ENCODE results near the gene PAK5. TPM values are rescaled to one million over a fixed set of nuclear protein-coding genes. Genes with fewer than 3 reads are reported as not detected.
A peak's percentile ranks its signal among the peaks of the same experiment; 100 is the strongest.

Gene PAK5
- total and polyA plus RNA-seq, 2 donors from 2014 or later: 0.13 to 0.22 TPM

GRCh38 chr20:9608639-9609340, 230.1 kb downstream of the PAK5 start:
- DNase-seq: no peak
- H3K27me3 ChIP-seq (ENCODE audit: control insufficient read depth, insufficient read depth, low read length): no peaks in the 10 kb centered on the region
- H3K4me3 ChIP-seq (ENCODE audit: low read length in 3 of 3): no peak overlapping the region
- no peak for TF ChIP-seq CTCF (IDR thresholded peaks at IDR 0.05; ENCODE audit: borderline replicate concordance, extremely low read depth, insufficient read depth)
- no peaks in the 10 kb centered on the region for H3K4me1 ChIP-seq (ENCODE audit: control insufficient read depth in 2 of 3, insufficient read depth in 2 of 3, low read depth in 1 of 3, low read length in 3 of 3)
- no peak overlapping the region for H3K9ac ChIP-seq (ENCODE audit: low read length in 3 of 3)
- H3K9me3 ChIP-seq (ENCODE audit: control insufficient read depth in 2 of 3, insufficient read depth in 1 of 3, low read length in 3 of 3): no peaks in the 10 kb centered on the region
- no peak for FAIRE-seq
- H3K36me3 ChIP-seq (ENCODE audit: control insufficient read depth in 2 of 3, insufficient read depth in 3 of 3, low read length in 3 of 3): no peaks in the 10 kb centered on the region
- no peak overlapping the region for H3K27ac ChIP-seq (ENCODE audit: low read depth in 2 of 2, low read length in 2 of 2)
- intact Hi-C loops (cut with DNase I): no loop called here

- no peak for TF ChIP-seq CTCF (IDR thresholded peaks at IDR 0.05; ENCODE audit: borderline replicate concordance, extremely low read depth, insufficient read depth)
- no peaks in the 10 kb centered on the region for H3K4me1 ChIP-seq (ENCODE audit: control insufficient read depth in 2 of 3, insufficient read depth in 2 of 3, low read depth in 1 of 3, low read length in 3 of 3)
- no peak for FAIRE-seq
- no peak overlapping the region for H3K27ac ChIP-seq (ENCODE audit: low read depth in 2 of 2, low read length in 2 of 2)
- intact Hi-C loops (cut with DNase I): no loop called here
- no peaks in the 10 kb centered on the region for H3K27me3 ChIP-seq (ENCODE audit: control insufficient read depth, insufficient read depth, low read length)
- no peak overlapping the region for H3K4me3 ChIP-seq (ENCODE audit: low read length in 3 of 3)
- H3K36me3 ChIP-seq (ENCODE audit: control insufficient read depth in 2 of 3, insufficient read depth in 3 of 3, low read length in 3 of 3): no peaks in the 10 kb centered on the region
- peak in 2 of 5 donors; percentile 49 to 51 for DNase-seq
- no peak overlapping the region for H3K9ac ChIP-seq (ENCODE audit: low read length in 3 of 3)
- H3K9me3 ChIP-seq (ENCODE audit: control insufficient read depth in 2 of 3, insufficient read depth in 1 of 3, low read length in 3 of 3): no peaks in the 10 kb centered on the region
These were observed 236.1 kb downstream of the PAK5 start for GRCh38 chr20:9602847-9603183.

GRCh38 chr20:9600562-9600961, 238.3 kb downstream of the PAK5 start:
- H3K27me3 ChIP-seq (ENCODE audit: control insufficient read depth, insufficient read depth, low read length): no peaks in the 10 kb centered on the region
- H3K9me3 ChIP-seq (ENCODE audit: control insufficient read depth in 2 of 3, insufficient read depth in 1 of 3, low read length in 3 of 3): no peaks in the 10 kb centered on the region
- no peak for DNase-seq
- H3K4me1 ChIP-seq (ENCODE audit: control insufficient read depth in 2 of 3, insufficient read depth in 2 of 3, low read depth in 1 of 3, low read length in 3 of 3): no peaks in the 10 kb centered on the region
- H3K9ac ChIP-seq (ENCODE audit: low read length in 3 of 3): no peak overlapping the region
- no peak for TF ChIP-seq CTCF (IDR thresholded peaks at IDR 0.05; ENCODE audit: borderline replicate concordance, extremely low read depth, insufficient read depth)
- intact Hi-C loops (cut with DNase I): no loop called here
- H3K27ac ChIP-seq (ENCODE audit: low read depth in 2 of 2, low read length in 2 of 2): no peak overlapping the region
- H3K4me3 ChIP-seq (ENCODE audit: low read length in 3 of 3): no peak overlapping the region
- no peaks in the 10 kb centered on the region for H3K36me3 ChIP-seq (ENCODE audit: control insufficient read depth in 2 of 3, insufficient read depth in 3 of 3, low read length in 3 of 3)
- FAIRE-seq: no peak

GRCh38 chr20:9597547-9597946, 241.3 kb downstream of the PAK5 start:
- intact Hi-C loops (cut with DNase I): no loop called here
- no peak for FAIRE-seq
- no peak overlapping the region for H3K4me3 ChIP-seq (ENCODE audit: low read length in 3 of 3)
- H3K27ac ChIP-seq (ENCODE audit: low read depth in 2 of 2, low read length in 2 of 2): no peak overlapping the region
- no peaks in the 10 kb centered on the region for H3K27me3 ChIP-seq (ENCODE audit: control insufficient read depth, insufficient read depth, low read length)
- no peak for DNase-seq
- H3K36me3 ChIP-seq (ENCODE audit: control insufficient read depth in 2 of 3, insufficient read depth in 3 of 3, low read length in 3 of 3): no peaks in the 10 kb centered on the region
- TF ChIP-seq CTCF (IDR thresholded peaks at IDR 0.05; ENCODE audit: borderline replicate concordance, extremely low read depth, insufficient read depth): no peak
- H3K4me1 ChIP-seq (ENCODE audit: control insufficient read depth in 2 of 3, insufficient read depth in 2 of 3, low read depth in 1 of 3, low read length in 3 of 3): no peaks in the 10 kb centered on the region
- H3K9me3 ChIP-seq (ENCODE audit: control insufficient read depth in 2 of 3, insufficient read depth in 1 of 3, low read length in 3 of 3): no peaks in the 10 kb centered on the region
- H3K9ac ChIP-seq (ENCODE audit: low read length in 3 of 3): no peak overlapping the region

Measured in kidney (tissue), 14 donors.